Measurements from ENCODE around the gene ARHGAP33.

- TF ChIP-seq, protein P1, sequence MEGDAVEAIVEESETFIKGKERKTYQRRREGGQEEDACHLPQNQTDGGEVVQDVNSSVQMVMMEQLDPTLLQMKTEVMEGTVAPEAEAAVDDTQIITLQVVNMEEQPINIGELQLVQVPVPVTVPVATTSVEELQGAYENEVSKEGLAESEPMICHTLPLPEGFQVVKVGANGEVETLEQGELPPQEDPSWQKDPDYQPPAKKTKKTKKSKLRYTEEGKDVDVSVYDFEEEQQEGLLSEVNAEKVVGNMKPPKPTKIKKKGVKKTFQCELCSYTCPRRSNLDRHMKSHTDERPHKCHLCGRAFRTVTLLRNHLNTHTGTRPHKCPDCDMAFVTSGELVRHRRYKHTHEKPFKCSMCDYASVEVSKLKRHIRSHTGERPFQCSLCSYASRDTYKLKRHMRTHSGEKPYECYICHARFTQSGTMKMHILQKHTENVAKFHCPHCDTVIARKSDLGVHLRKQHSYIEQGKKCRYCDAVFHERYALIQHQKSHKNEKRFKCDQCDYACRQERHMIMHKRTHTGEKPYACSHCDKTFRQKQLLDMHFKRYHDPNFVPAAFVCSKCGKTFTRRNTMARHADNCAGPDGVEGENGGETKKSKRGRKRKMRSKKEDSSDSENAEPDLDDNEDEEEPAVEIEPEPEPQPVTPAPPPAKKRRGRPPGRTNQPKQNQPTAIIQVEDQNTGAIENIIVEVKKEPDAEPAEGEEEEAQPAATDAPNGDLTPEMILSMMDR (conservative IDR thresholded peaks at IDR 0.05; ENCODE audit: low read depth, low read length), result no peak
- no peak for TF ChIP-seq EZH2 (IDR thresholded peaks at IDR 0.05; ENCODE audit: borderline replicate concordance, low read depth, low read length, poor library complexity, severe bottlenecking)
Observed at GRCh38 chr19:35812220-35813042, 37.1 kb downstream of the ARHGAP33 start, which contains the start of gene PRODH2.

Measured in A673 (cell line).